LNCaP clone FGC (cell line): ENCODE data around the gene TM9SF4.

Experiments
- DNase-seq: peaks from one replicate; pipeline ENCODE4 v3.0.0-alpha.2; 2011; ENCODE audit warnings: low read depth
- H3K4me3 ChIP-seq: 2 replicates; pipeline ENCODE4 v1.5.1; 2011; ENCODE audit warnings: mild to moderate bottlenecking, low read depth, low read length, control low read depth
- TF ChIP-seq, protein P1 (sequence below): IDR thresholded peaks from 2 replicates; pipeline ENCODE4 v1.5.1; 2012; ENCODE audit warnings: mild to moderate bottlenecking; ENCODE audit not compliant: control insufficient read depth, insufficient read depth; ENCODE audit errors: extremely low read depth

TM9SF4 gene

DNA sequence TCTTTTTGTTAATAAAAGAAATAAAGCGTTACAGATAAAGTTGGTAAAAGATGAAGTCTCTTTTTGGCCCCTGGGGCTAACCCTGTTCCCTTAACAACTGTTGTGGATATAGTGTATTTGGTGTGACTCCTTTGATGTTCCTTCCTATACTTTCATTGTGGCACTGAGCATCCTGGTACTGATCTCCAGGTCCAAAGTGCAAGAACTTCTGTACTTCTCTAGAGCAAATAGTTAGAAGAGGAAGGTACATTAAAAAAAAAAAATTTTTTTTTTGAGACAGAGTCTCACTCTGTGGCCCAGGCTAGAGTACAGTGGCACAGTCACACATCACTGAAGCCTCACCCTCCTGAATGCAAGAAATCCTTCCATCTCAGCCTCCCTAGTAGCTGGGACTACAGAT, 104.4 kb downstream of the TM9SF4 start:
- no peak for DNase-seq
- no peak overlapping the region for H3K4me3 ChIP-seq
- TF ChIP-seq, protein P1, sequence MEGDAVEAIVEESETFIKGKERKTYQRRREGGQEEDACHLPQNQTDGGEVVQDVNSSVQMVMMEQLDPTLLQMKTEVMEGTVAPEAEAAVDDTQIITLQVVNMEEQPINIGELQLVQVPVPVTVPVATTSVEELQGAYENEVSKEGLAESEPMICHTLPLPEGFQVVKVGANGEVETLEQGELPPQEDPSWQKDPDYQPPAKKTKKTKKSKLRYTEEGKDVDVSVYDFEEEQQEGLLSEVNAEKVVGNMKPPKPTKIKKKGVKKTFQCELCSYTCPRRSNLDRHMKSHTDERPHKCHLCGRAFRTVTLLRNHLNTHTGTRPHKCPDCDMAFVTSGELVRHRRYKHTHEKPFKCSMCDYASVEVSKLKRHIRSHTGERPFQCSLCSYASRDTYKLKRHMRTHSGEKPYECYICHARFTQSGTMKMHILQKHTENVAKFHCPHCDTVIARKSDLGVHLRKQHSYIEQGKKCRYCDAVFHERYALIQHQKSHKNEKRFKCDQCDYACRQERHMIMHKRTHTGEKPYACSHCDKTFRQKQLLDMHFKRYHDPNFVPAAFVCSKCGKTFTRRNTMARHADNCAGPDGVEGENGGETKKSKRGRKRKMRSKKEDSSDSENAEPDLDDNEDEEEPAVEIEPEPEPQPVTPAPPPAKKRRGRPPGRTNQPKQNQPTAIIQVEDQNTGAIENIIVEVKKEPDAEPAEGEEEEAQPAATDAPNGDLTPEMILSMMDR = no peak

- TF ChIP-seq, protein P1 = no peak
- no peak for DNase-seq
- no peak overlapping the region for H3K4me3 ChIP-seq
Measured at GRCh38 chr20:32215147-32215546, 105.6 kb downstream of the TM9SF4 start.

DNA sequence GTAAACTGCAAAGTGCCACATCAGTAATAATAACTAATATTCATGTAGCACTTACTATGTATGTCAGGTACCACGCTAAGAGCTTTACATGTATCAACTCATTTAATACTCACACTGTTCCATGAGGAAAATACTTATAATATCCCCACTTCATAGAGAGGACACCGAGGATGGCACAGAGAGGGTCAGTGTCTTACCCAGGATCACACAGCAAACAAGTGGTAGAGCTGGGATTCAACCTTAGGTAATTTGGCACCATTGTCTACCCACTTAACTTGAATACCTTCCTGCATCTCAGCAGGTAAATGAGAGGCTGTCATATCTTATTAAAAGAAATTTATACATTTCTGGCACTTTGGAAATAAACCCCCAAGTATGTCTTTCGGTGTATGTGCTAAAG, 106.2 kb downstream of the TM9SF4 start:
- TF ChIP-seq, protein P1 = no peak
- no peak overlapping the region for H3K4me3 ChIP-seq
- DNase-seq = no peak

- no peak overlapping the region for H3K4me3 ChIP-seq
- DNase-seq = no peak
- TF ChIP-seq, protein P1 = no peak
Measured at GRCh38 chr20:32216179-32217142, 106.9 kb downstream of the TM9SF4 start.
